B cell (primary cell): Measurements from ENCODE around the gene RPS6KA4. TPM values are rescaled to one million over a fixed set of nuclear protein-coding genes. Genes with fewer than 3 reads are reported as not detected.

Experiments used
- ATAC-seq: fragments of 200-7000 bp; cut with Tn5 transposase; one replicate; pipeline ENCODE4 v1.10.0; 2021; ENCODE audit warnings: low read depth, mild to moderate bottlenecking, moderate number of reproducible peaks, moderate library complexity
- CTCF ChIA-PET: fragments of 350-600 bp; sonication (Branson Sonifier 250); formaldehyde crosslinking; loops from one replicate; lab custom pipeline; 2021; ENCODE audit warnings: antibody characterized with exemption, inconsistent platforms; lab: Charles Lee
- POLR2A ChIA-PET: fragments of 350-600 bp; sonication (Branson Sonifier 250); formaldehyde crosslinking; loops from one replicate; lab custom pipeline; 2021; ENCODE audit warnings: antibody characterized with exemption; lab: Charles Lee
- DNase-seq: peaks from one replicate; pipeline ENCODE4 v3.0.0; 2013
- H2AFZ ChIP-seq: 2 replicates; pipeline ENCODE4 v1.6.1; 2012; ENCODE audit warnings: mild to moderate bottlenecking, low read depth, low read length; ENCODE audit not compliant: insufficient read depth, poor library complexity, severe bottlenecking
- H3K27ac ChIP-seq, 2 donors: 1 replicate in 1 of 2; 2 replicates in 1 of 2; pipeline ENCODE4 v1.5.1; 2012 to 2013; ENCODE audit warnings: low read length in 2 of 2, mild to moderate bottlenecking in 2 of 2, moderate library complexity in 1 of 2
- H3K27me3 ChIP-seq, 4 experiments: fragments of 200-600 bp in 1 of 4; sonication (generic) in 1 of 4; replicated peaks in 1 of 4; 1 replicate in 2 of 4; 2 replicates in 2 of 4; pipeline versions ENCODE4 v1.6.1 to v1.7.0; 2013 to 2016; ENCODE audit warnings: low read length in 3 of 4, mild to moderate bottlenecking in 2 of 4, mixed read lengths in 1 of 4, moderate library complexity in 1 of 4; ENCODE audit not compliant: insufficient read depth in 4 of 4, control insufficient read depth in 3 of 4; ENCODE audit errors: control extremely low read depth in 1 of 4
- H3K36me3 ChIP-seq, 2 experiments: replicated peaks in 1 of 2; 1 replicate in 1 of 2; 2 replicates in 1 of 2; pipeline versions ENCODE4 v1.6.1 to v1.7.1; 2013; ENCODE audit warnings: low read length in 1 of 2; ENCODE audit not compliant: insufficient read depth in 2 of 2, control insufficient read depth in 1 of 2; ENCODE audit errors: control extremely low read depth in 1 of 2, extremely low read depth in 1 of 2
- H3K4me1 ChIP-seq, 2 donors: fragments of 200-600 bp in 1 of 2; sonication (generic) in 1 of 2; 1 replicate in 1 of 2; 2 replicates in 1 of 2; pipeline versions ENCODE4 v1.5.1 to v1.6.1; 2013 to 2017; ENCODE audit warnings: low read length in 2 of 2; ENCODE audit not compliant: control insufficient read depth in 2 of 2, insufficient read depth in 2 of 2
- H3K4me2 ChIP-seq: replicated peaks from 2 replicates; pipeline ENCODE3; 2012; ENCODE audit warnings: mild to moderate bottlenecking, low read depth, low read length; ENCODE audit not compliant: poor library complexity, severe bottlenecking
- H3K4me3 ChIP-seq, 5 experiments: fragments of 200-600 bp in 1 of 5; sonication (generic) in 1 of 5; 1 replicate in 3 of 5; 2 replicates in 2 of 5; pipeline versions ENCODE4 v1.5.1 to v1.7.0; 2011 to 2016; ENCODE audit warnings: low read length in 4 of 5, mild to moderate bottlenecking in 4 of 5, low read depth in 2 of 5, control low read depth in 1 of 5, moderate library complexity in 1 of 5; ENCODE audit not compliant: insufficient read depth in 1 of 5; ENCODE audit errors: control extremely low read depth in 1 of 5, extremely low read depth in 1 of 5
- H3K79me2 ChIP-seq: fragments of 200-600 bp; sonication (generic); one replicate; pipeline ENCODE4 v1.6.0; 2016; ENCODE audit warnings: low read length; ENCODE audit not compliant: control insufficient read depth, insufficient read depth
- H3K9ac ChIP-seq: fragments of 200-600 bp; sonication (generic); 2 replicates; pipeline ENCODE4 v1.6.1; 2017; ENCODE audit warnings: mild to moderate bottlenecking, low read length, moderate library complexity
- H3K9me3 ChIP-seq, 3 donors: one replicate each; pipeline versions ENCODE4 v1.6.1 to v1.7.1; 2013; ENCODE audit warnings: low read length in 2 of 3; ENCODE audit not compliant: control insufficient read depth in 2 of 3, insufficient read depth in 1 of 3; ENCODE audit errors: control extremely low read depth in 1 of 3
- H4K20me1 ChIP-seq: 2 replicates; pipeline ENCODE4 v1.6.0; 2012; ENCODE audit warnings: mild to moderate bottlenecking, low read length; ENCODE audit not compliant: insufficient read depth, control insufficient read depth, poor library complexity, severe bottlenecking
- H3K27ac Mint-ChIP-seq: one replicate; pipeline ENCODE4 v1.8.0; 2021; ENCODE audit warnings: mixed read lengths
- H3K27me3 Mint-ChIP-seq: one replicate; pipeline ENCODE4 v1.8.0; 2021; ENCODE audit warnings: mixed read lengths
- H3K4me1 Mint-ChIP-seq: one replicate; pipeline ENCODE4 v1.8.0; 2021; ENCODE audit warnings: mixed read lengths
- H3K4me3 Mint-ChIP-seq: one replicate; pipeline ENCODE4 v1.8.0; 2021; ENCODE audit warnings: mixed read lengths
- H3K9me3 Mint-ChIP-seq: one replicate; pipeline ENCODE4 v1.8.0; 2022; ENCODE audit warnings: mixed read lengths; ENCODE audit not compliant: insufficient read depth
- CTCF ChIP-seq: fragments of 200-600 bp; IDR thresholded peaks from one replicate; pipeline ENCODE4 v1.8.0; 2022; ENCODE audit warnings: antibody characterized with exemption, mild to moderate bottlenecking
- EZH2 ChIP-seq: IDR thresholded peaks from 2 replicates; pipeline ENCODE4 v1.6.1; 2012; ENCODE audit warnings: borderline replicate concordance, low read depth, mild to moderate bottlenecking, moderate library complexity, low read length; ENCODE audit not compliant: insufficient read depth, poor library complexity, severe bottlenecking
- WGBS: methylation state at CpG from one replicate; pipeline ENCODE4 v1.1.5; 2013; ENCODE audit warnings: missing lambda C conversion rate; ENCODE audit not compliant: insufficient coverage; 5-methylcytosine and 5-hydroxymethylcytosine counted together
- intact Hi-C: fragments of 100-400 bp; cut with micrococcal nuclease; formaldehyde crosslinking; loops from one replicate; pipeline ENCODE4 v1.10.0; 2022
- polyA plus RNA-seq: library from polyadenylated mRNA; depleted of rRNA; stranded (reverse); fragments of >200 nt; gene quantifications from 2 replicates; pipeline ENCODE4 v1.2.3, GENCODE V29; 2012
- total RNA-seq, 2 donors: library from RNA; stranded (reverse); fragments of 120-200 nt in 1 of 2; gene quantifications; 1 replicate in 1 of 2; 2 replicates in 1 of 2; pipeline versions ENCODE4 v1.2.3 to v1.2.4, GENCODE V29; 2013 to 2022

The RPS6KA4 gene
- total and polyA plus RNA-seq, 2 donors (not counting 1 experiment from before 2014, with no cell fraction given): 22.6 to 32.5 TPM

- POLR2A ChIA-PET: no interaction called here
- CTCF ChIA-PET: no interaction called here
- no peaks in the 10 kb centered on the region for H4K20me1 ChIP-seq
- no peak for DNase-seq
- Mint-ChIP-seq H3K4me1 (no peaks in the 10 kb centered on the region), H3K27ac (no peak overlapping the region), H3K9me3 (no peaks in the 10 kb centered on the region), H3K4me3 (no peak overlapping the region), H3K27me3 (peaks cover 24% of the 10 kb centered on the region)
- H3K9me3 ChIP-seq: peaks cover 0 to 9% (median 0%) of the 10 kb centered on the region in 3 donors
- intact Hi-C loops: no loop called here
- H3K27ac ChIP-seq: no peak overlapping the region
- ATAC-seq: no peak
- H3K9ac ChIP-seq: no peak overlapping the region
- no peaks in the 10 kb centered on the region for H3K4me1 ChIP-seq
- 97% methylated on average over 6 of the region's 7 CpGs for WGBS
- no peak overlapping the region for H2AFZ ChIP-seq
- TF ChIP-seq CTCF (no peak), EZH2 (no peak)
- H3K4me2 ChIP-seq: no peak overlapping the region
- H3K79me2 ChIP-seq: no peaks in the 10 kb centered on the region
- H3K36me3 ChIP-seq: no peaks in the 10 kb centered on the region
- peaks cover 0 to 6% (median 0%) of the 10 kb centered on the region in 4 experiments for H3K27me3 ChIP-seq
- no peak overlapping the region for H3K4me3 ChIP-seq
Observed at GRCh38 chr11:64401775-64402174, 42.8 kb downstream of the RPS6KA4 start.

- Histone ChIP-seq H3K79me2 (no peaks in the 10 kb centered on the region), H3K36me3 (no peaks in the 10 kb centered on the region), H2AFZ (no peak overlapping the region), H3K9ac (no peak overlapping the region), H3K27ac (no peak overlapping the region), H3K27me3 (peaks cover 0 to 4% (median 0%) of the 10 kb centered on the region in 4 experiments), H3K9me3 (peaks cover 0 to 9% (median 0%) of the 10 kb centered on the region in 3 donors), H3K4me3 (no peak overlapping the region), H4K20me1 (no peaks in the 10 kb centered on the region), H3K4me1 (no peaks in the 10 kb centered on the region), H3K4me2 (no peak overlapping the region)
- DNase-seq (no peak), ATAC-seq (no peak)
- no peak for TF ChIP-seq CTCF
- no peak for TF ChIP-seq EZH2
- ChIA-PET POLR2A (no interaction called here), CTCF (no interaction called here)
- H3K27ac Mint-ChIP-seq: no peak overlapping the region
- H3K4me3 Mint-ChIP-seq: no peak overlapping the region
- H3K4me1 Mint-ChIP-seq: no peaks in the 10 kb centered on the region
- intact Hi-C loops: no loop called here
- H3K9me3 Mint-ChIP-seq: no peaks in the 10 kb centered on the region
- 93% methylated on average over 3 of the region's 5 CpGs for WGBS
- peaks cover 20% of the 10 kb centered on the region for H3K27me3 Mint-ChIP-seq
Observed at GRCh38 chr11:64403106-64403505, 44.1 kb downstream of the RPS6KA4 start.
